ENCODE results near the gene FBN2.

DNA sequence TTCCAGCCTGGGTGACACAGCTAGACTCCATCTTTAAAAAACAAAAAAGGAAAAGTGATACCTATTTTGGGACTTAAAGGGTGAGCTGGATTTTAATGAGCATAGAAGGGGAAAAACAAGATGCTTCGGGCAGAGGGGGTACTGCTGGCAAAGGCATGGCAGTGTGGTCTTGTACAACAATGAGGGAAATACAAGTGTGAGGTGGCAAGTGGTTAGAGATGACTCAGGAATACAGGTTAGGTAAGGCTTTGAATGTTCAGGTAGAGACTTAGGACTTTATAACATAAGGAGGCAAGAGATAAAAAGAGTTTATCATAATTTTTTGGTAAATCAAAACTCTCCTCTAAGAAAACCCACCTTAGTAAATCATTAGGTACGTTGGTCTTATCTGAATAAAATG, 132.9 kb downstream of the FBN2 start:
- TF ChIP-seq, protein P1, sequence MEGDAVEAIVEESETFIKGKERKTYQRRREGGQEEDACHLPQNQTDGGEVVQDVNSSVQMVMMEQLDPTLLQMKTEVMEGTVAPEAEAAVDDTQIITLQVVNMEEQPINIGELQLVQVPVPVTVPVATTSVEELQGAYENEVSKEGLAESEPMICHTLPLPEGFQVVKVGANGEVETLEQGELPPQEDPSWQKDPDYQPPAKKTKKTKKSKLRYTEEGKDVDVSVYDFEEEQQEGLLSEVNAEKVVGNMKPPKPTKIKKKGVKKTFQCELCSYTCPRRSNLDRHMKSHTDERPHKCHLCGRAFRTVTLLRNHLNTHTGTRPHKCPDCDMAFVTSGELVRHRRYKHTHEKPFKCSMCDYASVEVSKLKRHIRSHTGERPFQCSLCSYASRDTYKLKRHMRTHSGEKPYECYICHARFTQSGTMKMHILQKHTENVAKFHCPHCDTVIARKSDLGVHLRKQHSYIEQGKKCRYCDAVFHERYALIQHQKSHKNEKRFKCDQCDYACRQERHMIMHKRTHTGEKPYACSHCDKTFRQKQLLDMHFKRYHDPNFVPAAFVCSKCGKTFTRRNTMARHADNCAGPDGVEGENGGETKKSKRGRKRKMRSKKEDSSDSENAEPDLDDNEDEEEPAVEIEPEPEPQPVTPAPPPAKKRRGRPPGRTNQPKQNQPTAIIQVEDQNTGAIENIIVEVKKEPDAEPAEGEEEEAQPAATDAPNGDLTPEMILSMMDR (IDR thresholded peaks at IDR 0.05), result no peak
- no peak for TF ChIP-seq POLR2A (IDR thresholded peaks at IDR 0.05)

Data from heart left ventricle (tissue), 13 donors.